IPS-18c (cell line): ENCODE data around the gene HPS3.
"Not testable (repeated sequence)": the region's sequence is repeated elsewhere in the genome, so short reads cannot be mapped to it uniquely, and the experiment has no call there.

ENCODE experiments used
- H3K4me3 ChIP-seq: 2 replicates; pipeline ENCODE4 v1.7.0; 2013; ENCODE audit warnings: low read depth, mild to moderate bottlenecking, low read length, moderate library complexity; ENCODE audit not compliant: insufficient read depth
- H3K9me3 ChIP-seq: one replicate; pipeline ENCODE4 v1.6.1; 2013; ENCODE audit warnings: mild to moderate bottlenecking, low read length, moderate library complexity; ENCODE audit not compliant: control insufficient read depth, insufficient read depth

Gene HPS3, protein sequence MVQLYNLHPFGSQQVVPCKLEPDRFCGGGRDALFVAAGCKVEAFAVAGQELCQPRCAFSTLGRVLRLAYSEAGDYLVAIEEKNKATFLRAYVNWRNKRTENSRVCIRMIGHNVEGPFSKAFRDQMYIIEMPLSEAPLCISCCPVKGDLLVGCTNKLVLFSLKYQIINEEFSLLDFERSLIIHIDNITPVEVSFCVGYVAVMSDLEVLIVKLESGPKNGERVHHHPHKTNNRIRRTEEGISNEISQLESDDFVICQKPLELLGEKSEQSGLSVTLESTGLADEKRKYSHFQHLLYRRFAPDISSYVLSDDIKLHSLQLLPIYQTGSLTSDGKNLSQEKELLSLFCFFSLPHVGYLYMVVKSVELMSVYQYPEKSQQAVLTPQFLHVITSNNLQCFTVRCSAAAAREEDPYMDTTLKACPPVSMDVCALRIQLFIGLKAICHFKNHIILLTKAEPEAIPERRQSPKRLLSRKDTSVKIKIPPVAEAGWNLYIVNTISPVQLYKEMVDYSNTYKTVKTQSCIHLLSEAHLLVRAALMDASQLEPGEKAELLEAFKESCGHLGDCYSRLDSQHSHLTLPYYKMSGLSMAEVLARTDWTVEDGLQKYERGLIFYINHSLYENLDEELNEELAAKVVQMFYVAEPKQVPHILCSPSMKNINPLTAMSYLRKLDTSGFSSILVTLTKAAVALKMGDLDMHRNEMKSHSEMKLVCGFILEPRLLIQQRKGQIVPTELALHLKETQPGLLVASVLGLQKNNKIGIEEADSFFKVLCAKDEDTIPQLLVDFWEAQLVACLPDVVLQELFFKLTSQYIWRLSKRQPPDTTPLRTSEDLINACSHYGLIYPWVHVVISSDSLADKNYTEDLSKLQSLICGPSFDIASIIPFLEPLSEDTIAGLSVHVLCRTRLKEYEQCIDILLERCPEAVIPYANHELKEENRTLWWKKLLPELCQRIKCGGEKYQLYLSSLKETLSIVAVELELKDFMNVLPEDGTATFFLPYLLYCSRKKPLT

GRCh38 chr3:149129326-149130205 is at the start of gene HPS3:
TSS of gene HPS3 (plus strand) at chr3:149129638. CDS start at chr3:149129724, 86 bp downstream.
- Histone ChIP-seq H3K9me3 (no peaks in the 10 kb centered on the region), H3K4me3 (peak within 1 kb of the TSS; percentile 98)

DNA sequence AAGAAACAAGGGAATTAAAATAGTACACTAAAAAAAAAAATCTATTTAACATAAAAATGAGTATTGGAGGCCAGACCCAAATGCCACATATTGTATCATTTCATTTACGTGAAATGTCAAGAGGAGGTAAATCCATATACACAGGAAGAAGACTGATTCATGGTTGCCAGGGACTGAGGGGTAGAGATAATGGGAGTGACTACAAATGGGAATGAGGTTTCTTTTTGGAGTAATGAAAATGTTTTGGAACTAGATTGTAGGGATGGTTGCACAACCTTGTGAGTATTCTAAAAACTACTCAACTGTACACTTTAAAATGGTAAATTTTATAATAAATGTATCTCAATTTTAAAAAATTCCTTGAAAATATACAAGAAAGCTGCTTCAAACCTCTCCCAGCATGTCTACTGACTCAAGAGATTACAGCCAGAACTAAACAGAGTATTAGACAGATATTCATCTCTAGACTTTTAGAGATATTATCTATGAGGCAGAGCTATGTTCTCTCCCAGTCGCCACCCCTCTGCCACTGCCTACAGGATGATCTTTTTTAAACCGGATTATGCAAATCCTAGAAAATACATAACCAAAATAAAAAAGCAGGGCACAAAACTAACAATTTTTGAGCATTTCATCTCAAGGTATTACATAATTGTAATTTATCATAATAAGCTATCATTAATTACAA is 49.3 kb upstream of the HPS3 start:
- Histone ChIP-seq H3K9me3 (peaks cover 3% of the 10 kb centered on the region), H3K4me3 (no peak overlapping the region)

GRCh38 chr3:149080699-149081091 is 48.7 kb upstream of the HPS3 start:
- H3K9me3 ChIP-seq, result peaks cover 3% of the 10 kb centered on the region
- no peak overlapping the region for H3K4me3 ChIP-seq

GRCh38 chr3:149081772-149082171 is 47.7 kb upstream of the HPS3 start:
- H3K9me3 ChIP-seq, result peaks cover 3% of the 10 kb centered on the region
- no peak overlapping the region for H3K4me3 ChIP-seq

- peak overlapping the region; percentile 79 for H3K4me3 ChIP-seq
These were observed 43.6 kb upstream of the HPS3 start for GRCh38 chr3:149085828-149086231.

DNA sequence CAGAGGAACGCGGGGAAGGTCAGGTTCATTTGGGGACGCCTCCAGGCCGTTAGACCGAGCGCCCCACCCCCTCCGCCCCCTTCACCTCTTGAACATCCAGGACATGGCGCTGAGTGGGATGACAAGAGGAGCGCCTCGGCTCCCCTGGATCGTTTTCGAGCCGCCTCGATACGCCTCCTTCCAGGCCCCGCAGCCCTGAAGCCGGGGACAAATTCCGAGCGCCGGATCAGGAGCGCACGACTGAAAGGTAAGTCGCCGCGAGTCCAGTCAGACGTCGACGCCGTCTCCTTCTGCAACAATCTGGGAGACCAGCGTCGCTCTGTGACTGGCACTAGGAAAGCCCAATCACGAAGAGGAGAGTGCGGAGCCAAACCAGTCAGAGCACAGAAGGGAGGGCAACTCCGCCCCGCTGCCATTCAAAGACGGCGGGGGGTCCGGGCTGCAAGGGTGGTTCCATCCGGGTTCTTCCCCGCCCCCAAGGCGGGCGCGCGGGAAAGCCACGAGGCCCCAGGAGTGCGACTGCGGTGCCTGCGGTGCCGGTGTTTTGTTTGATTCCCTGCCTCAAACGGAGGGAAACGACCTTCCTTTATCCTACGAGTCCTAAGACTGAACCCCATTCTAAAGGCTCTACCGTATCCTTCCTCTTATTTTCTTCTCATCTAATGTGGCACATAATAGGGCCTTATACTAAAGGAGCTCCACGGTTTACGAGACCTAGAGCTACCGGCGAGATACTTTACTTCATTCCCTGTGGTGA is 43.0 kb upstream of the HPS3 start, which contains the start of gene HLTF:
Gene HLTF (minus strand): TSS at position 302 of the 757 bp plus-strand sequence. CDS start 197 bp downstream, at position 105.
- Histone ChIP-seq H3K4me3 (peak within 1 kb of the TSS; percentile 79), H3K9me3 (peaks cover 5% of the 10 kb centered on the region)

More at GRCh38 chr3:149085828-149086231, 43.6 kb upstream of the HPS3 start:
- peaks cover 5% of the 10 kb centered on the region for H3K9me3 ChIP-seq

- no peak overlapping the region for H3K4me3 ChIP-seq
- H3K9me3 ChIP-seq, result peaks cover 5% of the 10 kb centered on the region
These were observed 42.2 kb upstream of the HPS3 start for GRCh38 chr3:149087208-149087607.

- peaks cover 2% of the 10 kb centered on the region for H3K9me3 ChIP-seq
- no peak overlapping the region for H3K4me3 ChIP-seq
These were observed 40.0 kb upstream of the HPS3 start for GRCh38 chr3:149089395-149089794.

- Histone ChIP-seq H3K9me3 (peaks cover 2% of the 10 kb centered on the region), H3K4me3 (no peak overlapping the region)
These were observed 39.0 kb upstream of the HPS3 start for GRCh38 chr3:149090461-149090860.

DNA sequence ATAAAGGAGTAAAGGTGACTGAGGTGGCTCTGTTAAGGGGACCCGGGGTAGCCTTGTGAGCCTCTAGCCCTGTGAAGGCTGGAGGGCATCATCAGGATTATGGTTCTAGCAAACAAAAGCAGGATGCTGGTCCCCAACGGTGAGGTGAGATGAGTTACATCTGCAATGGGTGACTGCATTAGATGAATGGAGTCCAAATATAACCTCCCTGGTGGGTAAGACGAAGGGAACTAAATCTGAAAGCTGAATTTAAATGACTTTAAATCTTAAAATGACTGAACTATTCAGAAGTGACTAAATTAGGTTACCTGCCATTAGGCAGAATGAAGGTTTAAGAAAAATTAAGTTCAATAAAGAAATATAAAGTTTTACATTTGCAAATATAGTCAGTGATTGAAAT is 38.5 kb upstream of the HPS3 start:
- H3K4me3 ChIP-seq, result no peak overlapping the region
- peaks cover 2% of the 10 kb centered on the region for H3K9me3 ChIP-seq

GRCh38 chr3:149091983-149092382 is 37.5 kb upstream of the HPS3 start:
- H3K4me3 ChIP-seq, result no peak overlapping the region
- peaks cover 4% of the 10 kb centered on the region for H3K9me3 ChIP-seq

DNA sequence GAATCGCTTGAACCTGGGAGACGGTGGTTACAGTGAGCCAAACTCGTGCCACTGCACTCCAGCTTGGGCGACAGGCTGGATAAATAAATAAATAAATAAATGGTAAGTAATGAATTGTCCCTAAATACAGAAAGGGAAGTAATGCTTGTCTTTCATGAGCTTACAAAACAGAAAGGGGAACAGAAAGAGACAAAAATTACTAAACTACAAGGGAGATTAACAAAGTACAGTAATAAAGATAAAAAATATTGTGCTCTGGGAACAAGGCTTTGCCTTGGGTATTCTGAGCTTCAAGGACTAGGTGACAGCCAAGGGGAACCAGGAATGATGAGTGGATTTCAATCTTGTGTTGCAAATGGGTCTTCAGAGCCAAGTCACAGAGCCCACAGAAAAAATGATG is 34.0 kb upstream of the HPS3 start:
- Histone ChIP-seq H3K9me3 (peaks cover 2% of the 10 kb centered on the region), H3K4me3 (no peak overlapping the region)

- H3K9me3 ChIP-seq, H3K4me3 ChIP-seq: not testable (repeated sequence)
These were observed 31.5 kb upstream of the HPS3 start for GRCh38 chr3:149097987-149098386.

DNA sequence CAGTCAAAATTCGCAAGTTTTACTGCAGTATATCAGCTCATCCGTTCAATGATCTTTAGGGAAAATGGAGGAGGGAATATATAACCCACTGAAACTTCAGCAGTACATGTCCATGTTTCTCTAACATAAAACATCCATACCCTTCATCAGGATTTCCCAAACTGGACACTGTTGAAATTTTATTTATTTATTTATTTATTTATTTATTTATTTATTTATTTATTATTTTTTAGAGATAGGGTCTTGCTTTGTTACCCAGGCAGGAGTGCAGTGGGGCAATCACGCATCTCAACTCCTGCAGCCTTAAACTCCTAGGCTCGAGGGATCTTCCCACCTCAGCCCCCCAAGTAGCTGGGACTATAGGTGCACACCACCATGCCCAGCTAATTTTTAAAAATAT is 28.3 kb upstream of the HPS3 start:
- Histone ChIP-seq H3K9me3 (peaks cover 2% of the 10 kb centered on the region), H3K4me3 (no peak overlapping the region)

DNA sequence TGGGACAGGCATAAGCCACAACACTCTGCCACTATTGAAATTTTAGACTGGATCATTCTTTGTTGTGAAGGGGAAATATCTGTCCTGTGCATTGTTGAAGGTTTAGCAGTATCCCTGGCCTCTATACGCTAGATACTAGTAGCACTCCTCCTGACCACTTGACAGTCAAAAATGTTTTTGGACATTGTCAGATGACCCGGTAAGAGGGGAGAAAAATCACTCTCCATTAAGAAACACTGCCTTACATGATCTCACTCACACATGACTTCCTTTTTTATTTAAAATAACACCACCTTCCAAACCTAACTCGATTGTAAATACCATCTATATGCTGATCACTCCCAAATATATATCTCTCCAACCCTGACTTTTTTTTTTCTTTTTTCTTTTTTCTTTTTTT is 27.8 kb upstream of the HPS3 start:
- Histone ChIP-seq H3K4me3 (no peak overlapping the region), H3K9me3 (peaks cover 2% of the 10 kb centered on the region)

DNA sequence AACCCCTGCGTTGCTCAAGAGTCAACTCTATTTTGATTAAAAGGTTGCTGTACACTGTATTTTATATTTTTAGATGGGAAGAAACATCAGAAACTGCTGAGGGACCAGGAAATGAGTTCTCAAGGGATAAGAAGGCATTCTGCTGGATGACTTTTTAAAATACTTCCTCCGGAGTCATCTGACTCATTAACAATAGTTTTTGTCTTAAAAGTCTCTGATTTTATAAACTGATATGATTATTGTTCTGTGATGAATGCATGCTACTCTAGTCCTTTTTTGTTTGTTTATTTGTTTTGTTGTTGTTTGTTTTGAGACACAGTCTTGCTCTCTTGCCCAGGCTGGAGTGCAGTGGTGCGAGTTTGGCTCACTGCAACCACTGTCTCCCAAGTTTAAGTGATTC is 25.0 kb upstream of the HPS3 start:
- H3K9me3 ChIP-seq, result no peaks in the 10 kb centered on the region
- H3K4me3 ChIP-seq, result no peak overlapping the region
